ENCODE measurements around the gene MAGEB4. TPM values are rescaled to one million over a fixed set of nuclear protein-coding genes. Genes with fewer than 3 reads are reported as not detected.
"Not testable (repeated sequence)": the region's sequence is repeated elsewhere in the genome, so short reads cannot be mapped to it uniquely, and the experiment has no call there.

MAGEB4 gene
- total RNA-seq (2021; fragmentation: NEBNext Ultra II Directional; extraction: Animal tissue kit (Norgen Biotek cat#: 25700)): not detected
- long read RNA-seq: 0 reads

DNA sequence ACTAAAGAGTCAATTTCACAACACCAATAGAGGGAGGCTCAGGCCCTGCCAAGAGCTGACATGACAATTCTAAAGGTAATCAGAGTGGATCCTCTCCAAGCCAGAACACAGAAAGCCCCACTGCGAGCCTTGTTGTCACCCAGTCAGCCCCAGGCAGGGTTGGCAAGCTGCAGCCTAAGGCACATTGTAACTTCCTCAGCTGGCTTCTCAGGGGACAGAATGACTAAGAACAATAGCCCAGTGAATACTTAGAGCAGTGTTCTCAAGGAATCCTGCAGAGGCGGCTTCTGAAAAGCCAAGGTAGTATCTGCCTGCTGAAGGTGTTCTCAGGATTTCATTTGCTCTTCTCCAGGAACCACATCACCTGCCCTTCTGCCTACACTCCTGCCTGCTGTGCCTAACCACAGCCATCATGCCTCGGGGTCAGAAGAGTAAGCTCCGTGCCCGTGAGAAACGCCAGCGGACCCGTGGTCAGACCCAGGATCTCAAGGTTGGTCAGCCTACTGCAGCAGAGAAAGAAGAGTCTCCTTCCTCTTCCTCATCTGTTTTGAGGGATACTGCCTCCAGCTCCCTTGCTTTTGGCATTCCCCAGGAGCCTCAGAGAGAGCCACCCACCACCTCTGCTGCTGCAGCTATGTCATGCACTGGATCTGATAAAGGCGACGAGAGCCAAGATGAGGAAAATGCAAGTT lies at the start of gene MAGEB4:
TSS of gene MAGEB4 (plus strand) at position 277 of the 692 bp plus-strand sequence. CDS start at position 413, 136 bp downstream.
- no peak within 1 kb of the TSS for H3K4me3 Mint-ChIP-seq
- no peak for DNase-seq

GRCh38 chrX:30193910-30194309 lies 47.9 kb upstream of the MAGEB4 start:
- H3K9me3 Mint-ChIP-seq: not testable (repeated sequence)

More for the DNA sequence above, at the start of gene MAGEB4:
- no peak within 1 kb of the TSS for H3K27ac Mint-ChIP-seq
- H3K36me3 Mint-ChIP-seq (ENCODE audit: low read depth): no peaks in the 10 kb centered on the region
- H3K4me1 Mint-ChIP-seq (ENCODE audit: low read depth): no peaks in the 10 kb centered on the region
- H3K9me3 Mint-ChIP-seq: no peaks in the 10 kb centered on the region
- TF ChIP-seq CTCF (IDR thresholded peaks at IDR 0.05): no peak
- H3K27me3 Mint-ChIP-seq (ENCODE audit: insufficient read depth): peaks cover 4% of the 10 kb centered on the region; the same call in 1 of the 2 replicates

GRCh38 chrX:30196322-30196721 lies 45.5 kb upstream of the MAGEB4 start:
- no peaks in the 10 kb centered on the region for H3K9me3 Mint-ChIP-seq
- H3K27me3 Mint-ChIP-seq (ENCODE audit: insufficient read depth): no peaks in the 10 kb centered on the region
- H3K36me3 Mint-ChIP-seq (ENCODE audit: low read depth): no peaks in the 10 kb centered on the region
- no peak overlapping the region for H3K4me3 Mint-ChIP-seq
- no peak overlapping the region for H3K27ac Mint-ChIP-seq
- peak; percentile 49; the same call in 1 of the 2 replicates for TF ChIP-seq CTCF (IDR thresholded peaks at IDR 0.05)
- DNase-seq: peak; percentile 4
- H3K4me1 Mint-ChIP-seq (ENCODE audit: low read depth): no peaks in the 10 kb centered on the region

More at GRCh38 chrX:30193910-30194309, 47.9 kb upstream of the MAGEB4 start:
- not testable (repeated sequence) for H3K4me3 Mint-ChIP-seq; H3K36me3 Mint-ChIP-seq (ENCODE audit: low read depth); H3K4me1 Mint-ChIP-seq (ENCODE audit: low read depth); H3K27ac Mint-ChIP-seq; DNase-seq; H3K27me3 Mint-ChIP-seq (ENCODE audit: insufficient read depth)

- TF ChIP-seq CTCF (IDR thresholded peaks at IDR 0.05): no peak; the same call in 1 of the 2 replicates
- DNase-seq: no peak
- no peak overlapping the region for H3K4me3 Mint-ChIP-seq
- no peaks in the 10 kb centered on the region for H3K9me3 Mint-ChIP-seq
- no peaks in the 10 kb centered on the region for H3K4me1 Mint-ChIP-seq (ENCODE audit: low read depth)
- no peak overlapping the region for H3K27ac Mint-ChIP-seq
- H3K27me3 Mint-ChIP-seq (ENCODE audit: insufficient read depth): peaks cover 9% of the 10 kb centered on the region; the same call in 1 of the 2 replicates
- no peaks in the 10 kb centered on the region for H3K36me3 Mint-ChIP-seq (ENCODE audit: low read depth)
Measured at GRCh38 chrX:30212172-30212571, 29.6 kb upstream of the MAGEB4 start.

GRCh38 chrX:30215357-30215843 lies 26.4 kb upstream of the MAGEB4 start, which contains the start of gene MAGEB2:
TSS of gene MAGEB2 (plus strand) at chrX:30215563. CDS start at chrX:30218581, 3,018 bp downstream.
- Mint-ChIP-seq H3K4me3 (no peak within 1 kb of the TSS), H3K36me3 (ENCODE audit: low read depth) (no peaks in the 10 kb centered on the region), H3K9me3 (no peaks in the 10 kb centered on the region), H3K4me1 (ENCODE audit: low read depth) (no peaks in the 10 kb centered on the region), H3K27me3 (ENCODE audit: insufficient read depth) (peaks cover 9% of the 10 kb centered on the region), H3K27ac (no peak within 1 kb of the TSS)
- TF ChIP-seq CTCF (IDR thresholded peaks at IDR 0.05): no peak
- no peak for DNase-seq

GRCh38 chrX:30217465-30217864 lies 24.3 kb upstream of the MAGEB4 start:
- H3K9me3 Mint-ChIP-seq: no peaks in the 10 kb centered on the region
- peaks cover 3% of the 10 kb centered on the region for H3K27me3 Mint-ChIP-seq (ENCODE audit: insufficient read depth)
- H3K4me3 Mint-ChIP-seq: no peak overlapping the region
- DNase-seq: no peak
- H3K36me3 Mint-ChIP-seq (ENCODE audit: low read depth): no peaks in the 10 kb centered on the region
- no peaks in the 10 kb centered on the region for H3K4me1 Mint-ChIP-seq (ENCODE audit: low read depth)
- TF ChIP-seq CTCF (IDR thresholded peaks at IDR 0.05): no peak
- H3K27ac Mint-ChIP-seq: no peak overlapping the region
